Ascending aorta (tissue), 2 donors: Measurements from ENCODE around the gene NKD1. TPM values are rescaled to one million over a fixed set of nuclear protein-coding genes. Genes with fewer than 3 reads are reported as not detected.
A peak's percentile ranks its signal among the peaks of the same experiment; 100 is the strongest.

Experiments used
- DNase-seq, 2 donors: peaks; one replicate each; pipeline ENCODE4 v3.0.0-alpha.2; 2019; ENCODE audit warnings: low spot score in 2 of 2
- H3K27ac ChIP-seq, 2 donors: fragments of 200-600 bp; sonication (generic); one replicate each; pipeline ENCODE4 v1.5.1; 2016 to 2017; ENCODE audit warnings: mild to moderate bottlenecking in 1 of 2
- H3K27me3 ChIP-seq: fragments of 200-600 bp; sonication (generic); one replicate; pipeline ENCODE4 v1.5.1; 2017
- H3K36me3 ChIP-seq, 2 donors: fragments of 200-600 bp; sonication (generic); one replicate each; pipeline ENCODE4 v1.5.1; 2016
- H3K4me1 ChIP-seq, 2 donors: fragments of 200-600 bp; sonication (generic); one replicate each; pipeline ENCODE4 v1.5.1; 2016 to 2017; ENCODE audit warnings: mild to moderate bottlenecking in 1 of 2
- H3K4me3 ChIP-seq, 2 donors: fragments of 200-600 bp; sonication (generic); one replicate each; pipeline ENCODE4 v1.5.1; 2016 to 2017; ENCODE audit warnings: mild to moderate bottlenecking in 1 of 2
- H3K9me3 ChIP-seq, 2 donors: fragments of 200-600 bp; sonication (generic); one replicate each; pipeline ENCODE4 v1.5.1; 2016
- intact Hi-C: fragments of 100-400 bp; cut with DNase I; formaldehyde crosslinking; loops from one replicate; pipeline ENCODE4 v1.15.1; 2023
- total RNA-seq: library from RNA; depleted of rRNA; stranded (reverse); fragments of >200 nt; gene quantifications from one replicate; pipeline ENCODE4 v1.1.0, GENCODE V29; 2016
- TF ChIP-seq, protein P1 (sequence below), 3 experiments: fragments of 200-600 bp in 2 of 3; fragments of 450-650 bp in 1 of 3; sonication (generic) in 2 of 3; IDR thresholded peaks; one replicate each; pipeline ENCODE4 v1.5.1; 2016 to 2019; ENCODE audit warnings: antibody characterized with exemption in 3 of 3, mild to moderate bottlenecking in 1 of 3, moderate library complexity in 1 of 3

Gene NKD1
- total RNA-seq, 1 donor from 2014 or later = 33.2 TPM

GRCh38 chr16:50659806-50660205 is 111.6 kb downstream of the NKD1 start:
- DNase-seq = no peak
- H3K4me1 ChIP-seq = peaks cover 0 to 3% of the 10 kb centered on the region in 2 donors
- TF ChIP-seq, protein P1, sequence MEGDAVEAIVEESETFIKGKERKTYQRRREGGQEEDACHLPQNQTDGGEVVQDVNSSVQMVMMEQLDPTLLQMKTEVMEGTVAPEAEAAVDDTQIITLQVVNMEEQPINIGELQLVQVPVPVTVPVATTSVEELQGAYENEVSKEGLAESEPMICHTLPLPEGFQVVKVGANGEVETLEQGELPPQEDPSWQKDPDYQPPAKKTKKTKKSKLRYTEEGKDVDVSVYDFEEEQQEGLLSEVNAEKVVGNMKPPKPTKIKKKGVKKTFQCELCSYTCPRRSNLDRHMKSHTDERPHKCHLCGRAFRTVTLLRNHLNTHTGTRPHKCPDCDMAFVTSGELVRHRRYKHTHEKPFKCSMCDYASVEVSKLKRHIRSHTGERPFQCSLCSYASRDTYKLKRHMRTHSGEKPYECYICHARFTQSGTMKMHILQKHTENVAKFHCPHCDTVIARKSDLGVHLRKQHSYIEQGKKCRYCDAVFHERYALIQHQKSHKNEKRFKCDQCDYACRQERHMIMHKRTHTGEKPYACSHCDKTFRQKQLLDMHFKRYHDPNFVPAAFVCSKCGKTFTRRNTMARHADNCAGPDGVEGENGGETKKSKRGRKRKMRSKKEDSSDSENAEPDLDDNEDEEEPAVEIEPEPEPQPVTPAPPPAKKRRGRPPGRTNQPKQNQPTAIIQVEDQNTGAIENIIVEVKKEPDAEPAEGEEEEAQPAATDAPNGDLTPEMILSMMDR (IDR thresholded peaks at IDR 0.05) = no peak
- no peak overlapping the region for H3K4me3 ChIP-seq
- H3K9me3 ChIP-seq = no peaks in the 10 kb centered on the region
- H3K27me3 ChIP-seq = no peaks in the 10 kb centered on the region
- peak overlapping the region in 1 of 2 donors; percentile 20 for H3K27ac ChIP-seq
- intact Hi-C loops = no loop called here
- no peaks in the 10 kb centered on the region for H3K36me3 ChIP-seq

- intact Hi-C loops = no loop called here
- no peak for DNase-seq
- Histone ChIP-seq H3K27ac (no peak overlapping the region), H3K9me3 (no peaks in the 10 kb centered on the region), H3K27me3 (no peaks in the 10 kb centered on the region), H3K4me3 (no peak overlapping the region), H3K36me3 (no peaks in the 10 kb centered on the region), H3K4me1 (peaks cover 0 to 5% of the 10 kb centered on the region in 2 donors)
- TF ChIP-seq, protein P1 (IDR thresholded peaks at IDR 0.05) = no peak
Observed at GRCh38 chr16:50662306-50662940, 114.2 kb downstream of the NKD1 start.

GRCh38 chr16:50664270-50664669 is 116.1 kb downstream of the NKD1 start:
- Histone ChIP-seq H3K4me3 (no peak overlapping the region), H3K36me3 (no peaks in the 10 kb centered on the region), H3K4me1 (peaks cover 0 to 5% of the 10 kb centered on the region in 2 donors), H3K27me3 (no peaks in the 10 kb centered on the region), H3K9me3 (no peaks in the 10 kb centered on the region), H3K27ac (no peak overlapping the region)
- TF ChIP-seq, protein P1 (IDR thresholded peaks at IDR 0.05) = no peak
- DNase-seq = no peak
- intact Hi-C loops = loop anchor here (2.0 kb wide), 2 partner anchors 115 to 639 kb away; partner anchors contain the start of genes CNEP1R1 and NKD1

GRCh38 chr16:50665128-50665878 is 117.1 kb downstream of the NKD1 start:
- Histone ChIP-seq H3K36me3 (no peaks in the 10 kb centered on the region), H3K27ac (peak overlapping the region; percentile 58 to 65), H3K4me1 (peaks cover 0 to 5% of the 10 kb centered on the region in 2 donors), H3K9me3 (no peaks in the 10 kb centered on the region), H3K4me3 (peak overlapping the region; percentile 41 to 61), H3K27me3 (no peaks in the 10 kb centered on the region)
- TF ChIP-seq, protein P1 (IDR thresholded peaks at IDR 0.05) = peak; percentile 82 to 93 (median 83)
- intact Hi-C loops = loop anchor here (1.0 to 5.0 kb wide), 5 partner anchors 117 to 641 kb away; partner anchors contain the start of genes CNEP1R1 and NKD1
- DNase-seq = peak in 1 of 2 donors; percentile 88

GRCh38 chr16:50666658-50667496 is 118.7 kb downstream of the NKD1 start:
- intact Hi-C loops = loop anchor here (5.0 kb wide), 2 partner anchors 340 to 455 kb away; no protein-coding TSS in a partner anchor
- TF ChIP-seq, protein P1 (IDR thresholded peaks at IDR 0.05) = no peak

More at GRCh38 chr16:50666658-50667496, 118.7 kb downstream of the NKD1 start:
- Histone ChIP-seq H3K4me1 (peaks cover 0 to 5% of the 10 kb centered on the region in 2 donors), H3K4me3 (no peak overlapping the region), H3K27me3 (no peaks in the 10 kb centered on the region), H3K36me3 (peaks cover 0 to 2% of the 10 kb centered on the region in 2 donors), H3K27ac (no peak overlapping the region), H3K9me3 (peaks cover 2 to 6% of the 10 kb centered on the region in 2 donors)
- DNase-seq = no peak
